GDM1 (cell line): Measurements from ENCODE around the gene NUDT17.
A peak's percentile ranks its signal among the peaks of the same experiment; 100 is the strongest.
"Not testable (repeated sequence)": the region's sequence is repeated elsewhere in the genome, so short reads cannot be mapped to it uniquely, and the experiment has no call there.

Experiments
- DNase-seq: peaks from one replicate; lab custom pipeline; 2025; lab: John Stamatoyannopoulos, UW

The NUDT17 gene, protein sequence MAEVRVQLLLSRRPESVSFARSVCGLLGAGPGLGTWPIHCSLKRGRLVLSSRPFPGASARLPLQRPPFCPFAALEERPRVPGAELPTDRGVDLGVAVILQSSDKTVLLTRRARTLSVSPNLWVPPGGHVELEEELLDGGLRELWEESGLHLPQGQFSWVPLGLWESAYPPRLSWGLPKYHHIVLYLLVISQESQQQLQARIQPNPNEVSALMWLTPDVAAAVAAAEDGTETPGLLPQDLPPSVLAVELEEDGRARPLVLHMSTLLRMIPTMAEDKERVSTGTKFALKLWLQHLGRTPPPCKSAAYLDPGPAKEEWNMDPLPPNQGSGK

DNA sequence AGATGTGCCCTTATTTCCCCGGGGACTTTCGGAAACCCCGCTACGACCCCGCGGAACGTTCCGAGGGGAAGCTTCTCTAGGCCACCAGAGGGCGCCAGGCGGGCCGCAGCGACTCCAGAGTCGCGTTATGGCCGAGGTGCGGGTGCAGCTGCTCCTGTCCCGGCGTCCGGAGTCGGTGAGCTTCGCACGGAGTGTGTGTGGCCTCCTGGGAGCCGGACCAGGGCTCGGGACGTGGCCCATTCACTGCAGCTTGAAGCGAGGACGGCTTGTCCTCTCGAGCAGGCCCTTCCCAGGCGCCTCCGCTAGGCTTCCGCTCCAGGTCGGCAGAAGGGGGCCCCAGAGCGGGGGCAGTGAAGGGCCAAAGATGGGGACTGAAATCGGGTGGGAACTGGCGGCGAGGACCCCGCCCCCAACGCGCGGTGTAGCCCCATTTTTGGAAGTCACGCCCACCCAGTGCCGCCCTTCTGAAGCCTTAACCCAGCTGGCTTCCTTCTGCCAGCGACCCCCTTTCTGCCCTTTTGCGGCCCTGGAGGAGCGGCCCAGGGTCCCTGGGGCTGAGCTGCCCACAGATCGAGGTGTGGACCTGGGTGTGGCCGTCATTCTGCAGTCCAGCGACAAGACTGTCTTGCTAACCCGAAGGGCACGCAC lies at the start of gene NUDT17:
NUDT17 (plus strand) TSS at position 117 of the 648 bp plus-strand sequence; CDS start at position 128, 11 bp downstream.
- peak; percentile 44 for DNase-seq

DNA sequence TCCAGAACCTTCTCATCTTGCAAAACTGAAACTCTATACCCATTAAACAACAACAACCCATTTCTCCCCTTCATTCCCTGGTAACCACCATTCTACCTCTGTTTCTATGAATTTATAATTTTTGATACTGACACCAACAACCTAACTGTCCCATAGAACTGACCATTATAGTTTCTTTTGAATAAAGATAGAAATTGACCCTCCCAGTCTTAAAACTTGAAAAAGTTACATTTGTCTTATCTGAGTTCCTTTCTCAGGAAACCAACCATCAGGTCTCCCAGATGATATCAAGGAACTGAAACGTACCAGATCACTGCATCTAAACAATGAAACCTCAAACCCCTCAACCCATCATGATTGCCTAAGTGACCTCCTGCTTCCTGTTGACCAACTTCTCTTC lies 48.7 kb upstream of the NUDT17 start:
- no peak for DNase-seq

DNA sequence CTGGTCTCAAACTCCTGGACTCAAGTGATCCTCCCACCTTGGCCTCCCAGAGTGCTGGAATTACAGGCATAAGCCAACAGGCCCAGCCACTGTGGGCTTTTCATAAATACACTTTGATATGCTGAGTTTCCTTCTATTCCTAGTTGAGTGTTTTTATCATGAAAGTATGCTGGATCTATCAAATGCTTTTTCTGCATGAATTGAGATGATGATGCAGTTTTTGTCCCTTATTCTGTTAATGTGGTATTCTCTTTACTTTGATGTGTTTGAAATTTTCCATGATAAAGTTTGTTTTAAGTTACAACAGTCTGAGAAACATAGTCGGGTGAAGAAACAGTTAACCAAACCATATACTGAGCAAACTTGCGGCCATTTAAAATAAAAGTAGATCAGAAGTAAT lies 45.6 kb upstream of the NUDT17 start:
- DNase-seq: no peak

DNA sequence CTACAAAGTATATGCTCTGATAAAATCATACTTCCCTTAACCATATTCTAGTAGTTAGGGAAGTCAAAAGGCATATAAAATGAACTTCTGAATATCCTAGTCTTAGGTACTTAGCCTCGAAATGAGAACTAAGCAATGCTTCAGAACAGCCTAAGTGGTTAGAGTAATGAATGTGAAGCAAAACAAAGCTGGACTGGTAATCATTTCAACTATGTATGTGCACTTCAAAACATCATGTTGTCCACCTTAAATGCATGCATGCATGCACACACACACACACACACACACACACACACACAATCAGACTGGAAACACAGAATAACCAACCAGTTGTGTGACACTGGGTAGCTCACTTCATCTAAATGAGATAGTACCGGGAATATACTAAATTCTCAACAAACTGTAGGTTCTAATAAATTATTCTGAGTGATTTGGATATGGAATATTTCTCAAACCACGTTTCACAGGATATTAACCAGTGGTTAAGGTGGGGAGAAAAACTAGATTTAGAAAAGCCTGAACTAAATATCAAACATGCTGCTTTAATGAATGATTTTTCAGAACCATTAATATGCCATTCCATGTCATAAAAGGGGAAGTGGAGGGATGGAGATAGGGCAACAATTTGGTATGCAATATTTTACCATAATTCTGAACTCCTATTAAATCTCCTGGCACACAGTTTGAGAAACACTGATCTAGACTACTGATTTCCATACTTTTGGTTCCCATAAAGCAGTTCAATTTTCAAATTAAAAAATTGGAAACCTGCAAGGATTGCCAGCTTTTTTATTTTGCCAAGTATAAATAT lies 41.0 kb upstream of the NUDT17 start:
- no peak for DNase-seq

DNA sequence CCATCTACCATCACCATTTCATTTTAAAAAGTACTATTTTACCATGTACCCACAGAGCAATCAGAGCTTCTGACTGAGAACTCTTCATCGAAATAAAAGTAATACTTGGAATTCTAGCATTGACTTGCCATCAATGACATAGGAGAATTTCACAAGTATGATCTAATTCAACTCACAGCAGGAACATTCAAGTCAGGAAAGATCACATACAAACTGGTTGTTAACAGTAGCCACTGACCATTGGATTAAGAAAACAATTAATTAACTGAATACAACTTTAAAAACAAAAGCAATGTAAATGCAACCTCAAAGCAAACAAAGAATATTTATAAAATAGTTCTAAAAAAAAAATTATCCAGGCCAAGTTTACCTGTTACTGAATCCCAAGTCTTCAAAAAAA lies 40.4 kb upstream of the NUDT17 start:
- DNase-seq: no peak

DNA sequence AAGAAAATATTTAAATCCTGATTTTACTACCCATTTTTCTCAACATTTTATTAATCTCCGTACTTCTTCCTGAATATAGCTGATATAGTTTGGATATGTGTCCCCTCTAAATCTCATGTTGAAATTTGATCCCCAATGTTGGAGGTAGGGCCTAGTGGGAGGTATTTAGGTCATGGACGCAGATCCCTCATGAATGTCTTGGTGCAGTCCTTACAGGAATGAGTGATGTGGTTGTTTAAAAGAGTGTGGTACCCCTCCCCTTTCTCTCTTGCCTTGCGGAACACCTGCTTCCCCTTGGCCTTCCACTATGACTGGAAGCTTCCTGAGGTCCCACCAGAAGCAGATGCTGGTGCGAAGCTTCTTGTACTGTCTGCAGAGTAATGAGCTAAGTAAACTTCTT lies 39.0 kb upstream of the NUDT17 start:
- DNase-seq: no peak

DNA sequence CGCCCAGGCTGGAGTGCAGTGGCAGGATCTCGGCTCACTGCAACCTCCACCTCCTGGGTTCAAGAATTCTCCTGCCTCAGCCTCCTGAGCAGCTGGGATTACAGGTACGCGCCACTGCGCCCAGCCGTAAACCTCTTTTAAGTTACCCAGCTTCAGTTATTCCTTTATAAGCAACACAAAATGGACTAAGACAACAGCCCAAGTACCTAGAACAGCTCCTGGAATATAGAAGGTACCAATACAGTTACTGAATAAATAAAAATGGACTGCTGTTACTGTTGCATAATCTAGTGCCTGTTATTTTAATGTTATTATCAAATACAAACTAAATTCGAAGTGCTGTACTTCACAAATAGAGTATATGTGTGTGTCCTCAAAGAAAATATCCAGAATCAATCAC lies 38.6 kb upstream of the NUDT17 start:
- DNase-seq: no peak

DNA sequence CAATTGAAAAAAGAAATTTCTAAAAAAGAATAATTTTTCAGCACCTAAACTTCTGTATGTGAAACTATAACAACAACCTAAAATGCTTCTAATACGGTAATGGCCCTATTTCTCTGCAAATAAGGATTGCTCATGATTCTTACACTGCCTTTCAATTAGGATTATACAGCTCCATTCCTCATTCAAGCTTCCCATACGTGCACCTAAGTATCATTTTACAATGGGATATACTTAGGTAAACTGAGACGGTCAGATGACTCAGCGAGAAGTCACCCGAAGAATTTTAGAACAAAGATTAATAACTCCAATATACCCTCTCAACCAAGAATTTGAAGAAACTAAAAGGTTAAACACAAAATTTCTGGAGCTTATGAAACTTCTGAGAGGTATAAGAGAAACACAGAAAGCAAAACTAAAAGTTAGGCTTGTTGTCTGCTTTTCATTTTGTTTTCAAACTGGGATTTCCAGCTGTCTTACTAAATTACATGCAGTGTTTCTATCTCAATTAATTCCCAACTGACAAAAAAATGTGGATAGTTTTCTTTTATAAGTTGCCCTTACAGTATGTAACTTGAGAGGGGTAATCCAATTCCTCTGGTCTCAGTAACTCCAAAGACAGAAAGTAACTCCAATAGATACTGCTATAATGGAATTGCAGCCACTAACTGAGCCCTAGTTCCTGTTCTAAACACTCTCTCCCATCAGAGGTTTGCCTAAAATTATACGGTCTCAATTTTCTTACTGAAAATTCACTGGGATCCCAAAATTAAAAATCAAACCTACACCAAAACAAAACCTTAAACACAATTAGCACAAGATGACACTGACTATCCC lies 32.2 kb upstream of the NUDT17 start:
- DNase-seq: not testable (repeated sequence)

DNA sequence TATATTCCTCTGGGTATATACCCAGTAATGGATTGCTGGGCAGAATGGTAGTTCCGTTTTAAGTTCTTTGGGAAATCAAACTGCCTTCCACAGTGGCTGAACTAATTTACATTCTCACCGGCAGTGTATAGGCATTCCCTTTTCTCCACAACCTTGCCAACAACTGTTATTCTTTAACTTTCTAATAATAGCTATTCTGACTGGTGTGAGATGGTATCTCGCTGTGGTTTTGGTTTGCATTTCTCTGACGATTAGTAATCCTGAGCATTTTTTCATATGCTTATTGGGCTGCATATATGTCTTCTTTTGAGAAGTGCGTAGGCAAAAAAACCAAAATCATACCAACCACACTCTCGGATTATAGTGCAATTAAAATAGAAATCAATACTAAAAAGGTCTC lies 27.3 kb upstream of the NUDT17 start:
- DNase-seq: not testable (repeated sequence)

DNA sequence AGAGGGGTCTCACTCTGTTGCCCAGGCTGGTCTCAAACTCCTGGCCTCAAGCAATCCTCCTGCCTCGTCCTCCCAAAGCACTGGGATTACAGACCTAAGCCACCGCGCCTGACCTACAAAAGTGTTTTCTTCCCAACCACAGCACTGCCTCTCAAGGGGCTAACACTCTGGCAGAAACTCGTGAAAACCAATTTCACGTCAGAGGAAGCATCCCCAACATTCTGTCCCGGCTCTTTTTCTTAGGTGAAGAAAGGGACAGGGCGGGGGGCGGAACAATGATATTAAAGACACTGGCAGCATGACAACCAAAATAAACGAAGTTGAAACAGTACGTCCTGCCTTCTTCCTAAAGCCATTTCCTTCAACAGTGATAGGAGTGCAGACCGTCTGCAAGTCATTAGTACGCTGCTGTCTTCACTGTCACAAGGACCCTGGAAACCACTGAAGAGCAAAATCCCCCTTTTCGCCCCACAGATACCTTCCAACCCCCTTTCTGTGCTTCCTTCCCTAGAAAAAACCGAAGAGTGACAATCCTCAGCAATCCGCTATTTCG lies 22.6 kb upstream of the NUDT17 start:
- DNase-seq: not testable (repeated sequence)

DNA sequence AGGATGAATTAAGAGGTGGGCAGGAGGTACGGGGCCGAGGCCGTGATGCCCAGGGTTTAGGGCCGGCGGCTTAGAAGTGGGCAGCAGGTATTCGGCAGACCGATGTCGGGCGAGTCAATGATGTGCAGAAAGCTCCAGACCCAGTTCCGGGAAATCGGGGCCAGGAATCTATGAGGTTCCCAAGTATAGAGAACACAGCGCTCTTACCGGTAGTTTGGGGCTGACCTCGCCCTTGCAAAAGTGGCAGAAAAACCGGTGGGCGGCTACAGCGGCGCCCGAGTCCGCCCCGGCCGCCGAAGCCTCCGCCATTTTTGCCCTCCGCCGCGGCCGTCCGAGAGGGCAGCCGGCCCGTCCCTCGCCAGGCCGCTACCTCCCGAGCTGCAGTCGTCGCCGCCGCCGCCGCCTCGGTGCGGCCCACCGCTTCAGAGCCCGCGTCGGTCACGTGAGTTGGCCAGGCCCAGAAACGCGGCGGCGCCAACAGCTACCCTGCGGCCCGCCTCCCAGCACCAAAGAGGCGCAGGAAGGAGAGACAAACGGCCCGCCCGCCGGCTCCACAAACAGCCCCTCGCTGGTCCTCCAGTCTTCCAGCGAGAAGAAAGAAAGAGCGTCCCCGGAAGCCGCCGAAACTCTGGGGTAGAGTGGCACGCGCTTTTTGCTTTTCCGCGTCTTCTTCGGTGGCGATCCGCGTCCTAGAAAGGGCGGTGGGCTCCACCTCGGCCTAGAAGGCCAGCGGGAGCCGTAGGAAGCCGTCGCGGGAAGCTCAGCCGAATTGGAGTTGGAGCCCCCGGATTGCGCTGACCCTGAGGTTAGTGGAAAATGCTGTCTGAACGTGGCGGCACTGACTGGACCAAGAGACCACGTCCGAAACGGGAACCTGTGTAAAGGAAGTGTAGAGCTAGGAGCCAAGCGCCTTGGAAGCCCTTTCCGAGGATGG lies 21.6 kb upstream of the NUDT17 start, which contains the start of the genes POLR3C and RNF115:
POLR3C (plus strand) TSS at position 636 of the 934 bp plus-strand sequence. CDS start 1,577 bp downstream, outside the sequence.
RNF115 (minus strand) TSS at position 531 of the 934 bp plus-strand sequence; CDS start at position 309, 222 bp downstream.
- peak; percentile 90 for DNase-seq

DNA sequence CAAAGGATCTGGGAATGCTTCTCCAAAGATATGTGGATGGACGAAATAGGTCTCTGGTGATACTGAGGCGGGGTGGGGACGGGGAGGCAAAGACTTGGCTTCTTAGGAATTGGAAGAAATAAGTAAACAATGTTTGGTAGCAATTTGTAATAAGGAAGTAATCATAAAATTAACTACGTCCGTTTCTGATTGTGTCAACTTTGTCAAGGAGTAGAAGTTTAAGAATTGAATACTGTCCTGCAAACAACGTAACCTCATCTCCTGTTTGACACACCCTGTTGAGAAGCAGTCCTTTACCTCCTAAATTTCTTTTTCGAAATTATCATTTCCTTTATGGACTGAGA lies 21.0 kb upstream of the NUDT17 start:
- no peak for DNase-seq

DNA sequence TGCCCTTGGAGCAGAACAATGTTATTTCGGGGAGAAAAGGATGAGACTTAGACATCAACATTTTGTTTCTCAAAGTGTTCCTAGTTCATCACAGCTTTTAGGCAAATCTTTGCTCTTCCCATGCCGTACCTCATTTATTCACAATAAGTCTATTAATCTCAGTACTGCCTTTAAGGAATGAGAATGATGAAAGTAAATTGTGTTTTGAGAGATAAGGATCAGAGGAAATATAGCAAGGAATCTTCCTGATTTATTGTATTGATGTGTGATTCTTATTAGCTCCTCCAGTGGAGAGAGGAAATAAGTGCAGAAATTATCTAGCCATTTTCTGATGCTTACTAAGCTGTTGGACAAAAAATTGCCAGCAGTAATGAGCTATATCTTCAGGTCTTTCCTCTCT lies 19.4 kb upstream of the NUDT17 start:
- DNase-seq: no peak

DNA sequence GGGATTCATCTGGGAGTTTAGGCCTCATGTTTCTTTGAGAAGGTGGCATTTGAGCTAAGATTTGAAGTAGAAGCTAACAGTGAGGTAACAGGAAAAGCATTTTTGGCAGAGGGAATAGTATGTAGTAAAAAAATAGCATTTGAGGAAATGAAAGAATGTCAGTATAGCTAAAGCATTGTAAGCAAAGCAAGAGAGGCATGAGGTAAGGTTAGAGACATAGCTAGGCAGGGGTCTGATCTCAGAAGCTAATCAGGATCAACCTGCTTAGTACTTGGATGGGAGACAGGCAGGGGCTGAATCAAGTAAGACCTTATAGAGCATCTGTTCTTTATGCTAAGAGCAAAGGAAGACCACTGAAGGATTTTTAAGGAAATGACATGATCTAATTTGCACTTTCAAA lies 17.5 kb upstream of the NUDT17 start:
- DNase-seq: no peak

DNA sequence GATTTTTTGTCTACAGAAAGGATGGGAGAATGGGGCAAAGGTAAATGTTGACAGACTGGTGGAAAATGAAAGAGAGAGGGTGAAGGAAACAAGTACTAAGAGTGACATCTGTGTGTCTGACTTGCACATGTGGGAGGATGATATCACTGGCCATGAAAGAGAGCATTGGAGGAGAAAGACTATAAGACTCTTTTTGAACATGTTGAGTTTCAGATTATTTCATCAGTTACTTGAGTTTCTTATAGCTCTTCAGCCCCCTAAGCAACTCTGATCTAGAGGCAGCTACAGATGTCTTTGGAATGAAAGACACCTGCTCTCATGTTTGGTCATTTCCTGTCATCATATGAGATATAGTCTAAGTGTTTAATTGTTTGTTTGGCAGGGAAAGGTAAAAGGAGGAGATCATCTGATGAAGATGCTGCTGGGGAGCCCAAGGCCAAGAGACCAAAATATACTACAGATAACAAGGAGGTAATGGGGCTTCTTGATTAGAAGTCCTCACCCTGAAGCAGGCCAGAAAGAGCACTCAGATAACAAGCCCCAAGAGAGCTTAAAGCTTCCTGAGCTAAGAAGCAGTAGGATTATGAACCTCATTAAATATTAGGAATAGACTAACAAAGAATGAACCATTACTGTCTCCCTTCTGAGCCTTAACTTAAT lies 16.9 kb upstream of the NUDT17 start:
- DNase-seq: no peak

DNA sequence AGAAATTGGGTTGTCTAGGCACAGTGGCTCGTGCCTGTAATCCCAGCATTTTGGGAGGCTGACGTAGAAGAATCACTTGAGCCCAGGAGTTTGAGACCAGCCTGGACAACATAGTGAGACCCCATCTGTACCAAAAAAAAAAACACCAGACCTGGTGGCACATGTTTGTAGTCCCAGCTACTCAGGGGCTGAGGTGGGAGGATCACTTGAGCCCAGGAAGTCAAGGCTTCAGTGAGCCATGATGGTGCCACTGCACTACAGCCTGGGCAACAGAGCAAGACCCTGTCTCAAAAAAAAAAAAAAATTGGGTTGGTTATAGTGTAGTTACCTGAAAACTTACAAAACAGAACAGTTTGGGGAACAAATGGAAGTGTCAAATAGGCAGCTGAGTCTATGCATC lies 14.6 kb upstream of the NUDT17 start:
- DNase-seq: not testable (repeated sequence)

DNA sequence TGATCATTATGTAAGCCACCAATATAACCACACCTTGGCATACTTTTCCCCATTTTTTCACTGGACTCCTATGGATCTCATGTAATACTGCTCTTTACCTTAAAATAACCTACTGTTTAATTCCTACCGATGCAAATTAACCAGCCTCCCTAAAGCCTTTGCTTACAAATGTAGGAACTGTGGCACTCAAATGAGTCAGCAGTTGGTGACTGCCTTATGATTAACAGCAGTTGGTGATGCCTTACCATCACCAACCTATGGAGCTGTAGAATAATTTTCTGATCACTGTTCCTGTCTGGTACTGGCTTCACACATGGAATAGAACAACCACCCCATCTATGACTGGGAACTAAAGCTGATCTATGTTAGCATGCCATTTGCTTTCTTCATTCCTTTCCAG lies 7.8 kb upstream of the NUDT17 start:
- no peak for DNase-seq

DNA sequence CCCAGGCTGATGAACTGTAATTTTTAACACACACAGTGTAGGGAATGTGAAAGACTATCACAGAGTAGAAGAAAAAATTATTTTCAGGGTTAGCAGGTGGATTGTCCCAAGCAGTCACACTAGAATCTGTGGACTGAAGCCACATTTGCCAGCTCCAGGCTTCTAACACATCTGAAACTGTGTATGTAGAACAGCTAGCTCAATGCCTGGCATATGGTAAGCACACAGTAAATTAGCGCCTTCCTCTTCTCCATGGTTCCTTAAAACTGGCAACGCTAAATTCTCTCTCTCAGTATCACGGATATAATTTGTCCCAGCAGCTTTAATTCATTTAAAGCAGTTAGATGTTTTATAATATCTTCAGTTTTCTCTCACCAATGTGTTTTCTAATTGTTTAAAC lies 2.4 kb upstream of the NUDT17 start:
- no peak for DNase-seq

DNA sequence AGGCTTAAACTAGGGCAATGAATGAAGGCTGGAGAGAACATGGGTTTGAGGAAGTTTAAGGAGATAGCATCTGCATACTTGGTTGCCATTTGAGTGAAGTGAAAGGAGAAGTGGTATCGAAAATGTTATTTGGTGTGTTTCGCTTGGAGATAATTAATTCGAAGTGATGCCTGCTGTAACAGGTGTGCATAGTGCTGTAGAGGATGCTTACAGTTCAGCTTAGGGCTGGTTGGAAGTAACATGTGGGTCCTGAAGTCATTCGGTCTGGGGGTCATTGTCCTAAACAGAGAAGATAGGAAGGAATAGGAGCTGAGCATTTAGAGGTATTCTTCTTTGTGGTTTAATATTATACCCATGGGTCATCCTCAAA lies 301 bp upstream of the NUDT17 start:
- peak; percentile 24 for DNase-seq

DNA sequence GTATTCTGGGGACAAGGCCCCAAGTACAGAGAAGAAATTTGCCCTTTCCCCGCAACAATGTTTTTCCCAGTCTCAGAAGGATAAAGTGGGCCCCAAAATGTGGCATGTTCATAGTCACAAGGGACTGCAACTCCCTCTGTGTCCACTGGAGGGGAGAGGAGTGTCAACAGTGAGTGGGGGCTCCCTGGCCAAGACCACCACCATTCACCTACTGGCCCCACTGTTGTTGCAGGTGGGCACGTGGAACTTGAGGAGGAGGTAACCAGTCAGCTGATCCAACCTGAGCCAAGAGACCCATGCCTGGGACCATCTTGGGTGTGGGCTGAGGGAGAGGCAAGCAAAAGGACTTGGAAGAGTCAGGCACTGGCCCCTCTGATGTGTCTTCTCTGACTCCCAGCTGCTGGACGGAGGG lies 777 bp downstream of the NUDT17 start:
- peak; percentile 8 for DNase-seq
